A204.1 (cell line): ENCODE results near the gene PROM2.
"Not testable (repeated sequence)": the region's sequence is repeated elsewhere in the genome, so short reads cannot be mapped to it uniquely, and the experiment has no call there.

Source experiments
- FAIRE-seq: peaks from 2 replicates; lab custom pipeline; 2012; peaks lifted over from hg19 to GRCh38; lab: Jason Lieb, UNC

The PROM2 gene

DNA sequence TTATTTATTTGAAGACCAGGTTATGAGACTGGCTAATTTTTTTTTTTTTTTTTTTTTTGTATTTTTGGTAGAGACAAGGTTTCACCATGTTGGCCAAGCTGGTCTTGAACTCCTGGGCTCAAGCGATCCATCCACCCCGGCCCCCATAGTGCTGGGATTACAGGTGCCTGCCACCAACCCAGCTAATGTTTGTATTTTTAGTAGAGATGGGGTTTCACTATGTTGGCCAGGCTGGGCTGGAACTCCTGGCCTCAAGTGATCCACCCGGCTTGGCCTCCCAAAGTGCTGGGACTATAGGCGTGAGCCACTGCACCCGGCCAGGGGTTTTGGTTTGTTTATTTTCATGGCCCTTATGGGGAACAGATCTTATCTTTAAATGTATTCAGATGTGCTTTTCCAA is 4.5 kb upstream of the PROM2 start:
- not testable (repeated sequence) for FAIRE-seq

DNA sequence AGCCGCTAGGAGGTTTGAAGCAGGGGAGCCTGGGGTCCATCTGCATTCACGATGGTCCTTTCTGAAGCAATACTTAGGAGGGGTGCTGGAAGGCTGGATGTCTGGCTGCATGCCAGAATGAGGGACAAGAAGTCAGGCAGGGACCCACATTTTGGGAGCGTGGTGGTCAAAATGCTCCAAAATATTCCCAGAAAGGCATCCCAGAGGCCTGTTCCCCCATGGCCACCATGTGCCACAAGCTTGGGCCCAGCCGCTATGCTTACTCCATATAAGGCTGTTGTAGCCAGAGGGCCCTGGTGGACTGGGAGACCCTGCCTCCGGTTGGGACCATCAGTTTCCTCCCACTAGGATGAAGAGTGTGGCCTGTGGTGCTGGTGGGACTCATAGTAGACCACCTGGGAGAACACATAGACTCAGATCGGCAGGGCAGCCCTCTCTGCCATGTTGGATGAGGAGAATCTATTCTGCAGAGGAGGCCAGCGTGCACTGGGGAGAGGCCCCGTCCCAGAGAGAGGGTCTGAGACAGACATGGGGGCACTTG is 3.6 kb upstream of the PROM2 start:
- no peak for FAIRE-seq

GRCh38 chr2:95271381-95271971 is 2.8 kb upstream of the PROM2 start:
- no peak for FAIRE-seq

- no peak for FAIRE-seq
Measured at GRCh38 chr2:95272299-95272751, 1.9 kb upstream of the PROM2 start.

- FAIRE-seq, result no peak
Measured at GRCh38 chr2:95272781-95273180, 1.5 kb upstream of the PROM2 start.

DNA sequence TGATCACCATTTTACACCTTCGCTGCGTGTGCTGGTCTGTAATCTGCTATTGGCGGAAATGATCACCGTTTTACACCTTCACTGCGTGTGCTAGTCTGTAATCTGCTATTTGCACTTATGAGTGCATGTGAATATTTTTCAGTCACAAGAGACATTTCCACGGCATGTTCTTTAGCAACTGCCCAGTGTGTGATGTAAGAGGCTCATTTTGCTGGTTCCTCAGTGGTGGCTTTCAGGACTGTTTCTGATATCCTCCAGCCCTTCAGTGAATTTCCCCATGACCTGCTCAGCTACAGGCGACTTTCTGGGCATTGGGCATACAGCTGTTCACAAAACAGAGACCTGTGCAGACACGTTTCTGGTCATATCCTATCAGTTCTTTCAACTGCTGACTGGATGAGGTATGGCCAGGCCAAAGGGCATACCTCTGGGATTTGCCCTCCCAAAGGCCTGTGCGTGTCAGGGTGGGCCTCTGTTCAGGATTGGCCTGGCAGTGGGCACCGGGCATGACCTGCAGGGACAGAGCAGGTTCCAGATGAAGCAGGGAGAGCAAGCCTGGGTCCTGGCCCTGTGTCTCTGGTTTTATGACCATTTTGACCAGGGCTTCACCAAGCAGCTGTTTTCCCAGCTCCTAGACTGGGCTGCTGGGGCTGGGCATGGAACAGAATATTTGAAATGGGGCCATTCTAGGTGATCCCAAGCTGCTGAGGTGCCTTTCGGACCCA is 521 bp upstream of the PROM2 start:
- no peak for FAIRE-seq

DNA sequence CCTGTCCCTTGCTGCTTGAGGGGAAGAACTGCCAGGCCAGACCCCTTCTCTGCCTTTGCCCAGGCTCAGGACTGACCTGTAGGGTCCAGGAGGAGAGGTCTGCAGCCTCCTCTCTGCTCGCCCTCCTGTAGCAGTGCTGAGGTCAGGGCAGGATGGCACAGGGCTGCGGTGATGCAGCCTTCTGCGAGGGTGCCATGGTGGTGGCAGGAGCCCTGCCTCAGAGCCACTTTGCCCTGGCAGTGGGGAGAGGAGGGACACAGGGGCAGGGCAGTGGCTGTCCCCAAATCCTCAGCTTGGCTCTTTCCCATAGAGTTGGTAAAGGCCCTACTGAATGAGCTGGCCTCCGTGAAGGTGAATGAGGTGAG is 884 bp downstream of the PROM2 start:
- no peak for FAIRE-seq

GRCh38 chr2:95275601-95276243 is 1.5 kb downstream of the PROM2 start:
- no peak for FAIRE-seq

- no peak for FAIRE-seq
Measured at GRCh38 chr2:95276244-95276887, 2.1 kb downstream of the PROM2 start.

GRCh38 chr2:95276888-95277245 is 2.6 kb downstream of the PROM2 start:
- FAIRE-seq, result no peak

- no peak for FAIRE-seq
Measured at GRCh38 chr2:95277246-95277906, 3.1 kb downstream of the PROM2 start.

- no peak for FAIRE-seq
Measured at GRCh38 chr2:95278051-95278471, 3.8 kb downstream of the PROM2 start.

DNA sequence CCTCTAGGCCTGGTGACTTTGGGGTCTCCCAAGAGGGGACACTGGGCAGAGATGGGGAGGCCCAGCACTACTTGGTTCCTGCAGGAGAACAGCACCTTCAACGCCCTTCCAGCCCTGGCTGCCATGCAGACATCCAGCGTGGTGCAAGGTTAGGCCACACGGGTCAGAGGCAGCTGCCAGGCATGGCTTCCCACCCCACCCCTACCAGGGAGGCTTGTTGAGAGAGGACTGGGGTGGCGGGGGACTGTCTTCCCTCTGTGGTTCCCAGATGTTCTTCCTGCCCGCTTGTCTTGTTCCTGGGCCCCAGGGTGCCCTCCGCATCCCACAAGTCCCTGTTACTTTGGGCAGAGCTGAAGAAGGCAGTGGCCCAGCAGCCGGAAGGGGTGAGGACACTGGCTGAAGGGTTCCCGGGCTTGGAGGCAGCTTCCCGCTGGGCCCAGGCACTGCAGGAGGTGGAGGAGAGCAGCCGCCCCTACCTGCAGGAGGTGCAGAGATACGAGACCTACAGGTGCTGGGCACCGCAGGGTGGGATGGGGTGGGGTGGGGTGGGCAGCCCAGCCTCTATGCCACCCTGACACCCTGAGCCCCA is 4.5 kb downstream of the PROM2 start:
- no peak for FAIRE-seq

- FAIRE-seq, result no peak
Measured at GRCh38 chr2:95279435-95280035, 5.3 kb downstream of the PROM2 start.

DNA sequence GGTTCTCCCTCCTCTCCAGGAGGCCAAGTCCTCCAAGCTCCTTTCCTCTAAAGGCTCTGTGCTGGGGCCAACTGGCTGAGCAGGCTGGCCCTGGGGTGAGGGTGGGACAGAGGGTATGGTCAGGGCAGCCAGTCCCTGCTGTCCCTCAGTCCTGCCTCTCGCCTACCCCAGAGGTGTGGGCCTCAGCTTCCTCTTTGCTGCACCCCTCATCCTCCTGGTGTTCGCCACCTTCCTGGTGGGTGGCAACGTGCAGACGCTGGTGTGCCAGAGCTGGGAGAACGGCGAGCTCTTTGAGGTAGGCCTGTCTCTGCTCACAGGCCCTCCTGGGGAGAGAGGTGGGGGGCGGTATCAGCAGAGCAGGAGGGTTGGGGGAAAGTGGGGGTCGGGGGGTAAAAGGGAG is 6.8 kb downstream of the PROM2 start:
- FAIRE-seq, result no peak

- no peak for FAIRE-seq
Measured at GRCh38 chr2:95281786-95282185, 7.5 kb downstream of the PROM2 start.

DNA sequence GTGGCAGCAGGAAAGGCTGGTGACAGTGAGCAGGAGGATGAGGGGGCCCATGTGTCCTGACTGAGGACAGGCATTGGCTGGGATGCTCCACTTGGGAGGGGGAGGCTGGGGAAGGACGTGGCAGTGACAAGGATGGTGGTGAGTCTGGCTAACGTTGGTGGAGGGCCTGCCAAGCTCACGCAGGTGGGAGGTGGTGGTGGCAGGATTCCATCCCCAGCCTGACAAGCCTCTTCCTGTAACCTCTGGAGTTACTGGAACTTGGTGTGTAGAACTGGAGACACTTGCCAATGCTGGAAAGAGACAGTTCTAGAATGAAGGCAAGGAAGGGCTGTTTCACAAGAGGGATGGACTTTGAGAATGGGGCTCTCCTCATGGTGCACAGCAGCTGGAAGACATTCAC is 8.2 kb downstream of the PROM2 start:
- FAIRE-seq, result no peak

DNA sequence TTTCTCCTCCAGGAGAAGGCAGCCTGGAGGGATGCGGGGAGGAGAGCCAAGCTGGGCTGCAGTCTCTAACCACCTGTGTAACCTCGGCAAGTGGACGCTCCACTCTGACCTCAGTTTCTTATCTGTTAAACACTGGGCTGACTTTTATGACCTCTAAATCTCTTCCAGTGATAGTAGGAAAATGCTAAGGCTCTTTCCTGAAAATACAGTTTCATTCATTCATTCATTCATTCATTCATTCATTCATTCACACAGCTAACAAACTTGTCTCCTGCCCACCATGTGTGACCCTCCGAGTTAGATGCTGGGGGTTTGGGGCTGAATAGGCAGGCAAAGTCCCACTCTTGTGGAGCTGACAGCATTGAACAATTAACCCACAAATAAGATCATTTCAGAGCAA is 9.3 kb downstream of the PROM2 start:
- no peak for FAIRE-seq

DNA sequence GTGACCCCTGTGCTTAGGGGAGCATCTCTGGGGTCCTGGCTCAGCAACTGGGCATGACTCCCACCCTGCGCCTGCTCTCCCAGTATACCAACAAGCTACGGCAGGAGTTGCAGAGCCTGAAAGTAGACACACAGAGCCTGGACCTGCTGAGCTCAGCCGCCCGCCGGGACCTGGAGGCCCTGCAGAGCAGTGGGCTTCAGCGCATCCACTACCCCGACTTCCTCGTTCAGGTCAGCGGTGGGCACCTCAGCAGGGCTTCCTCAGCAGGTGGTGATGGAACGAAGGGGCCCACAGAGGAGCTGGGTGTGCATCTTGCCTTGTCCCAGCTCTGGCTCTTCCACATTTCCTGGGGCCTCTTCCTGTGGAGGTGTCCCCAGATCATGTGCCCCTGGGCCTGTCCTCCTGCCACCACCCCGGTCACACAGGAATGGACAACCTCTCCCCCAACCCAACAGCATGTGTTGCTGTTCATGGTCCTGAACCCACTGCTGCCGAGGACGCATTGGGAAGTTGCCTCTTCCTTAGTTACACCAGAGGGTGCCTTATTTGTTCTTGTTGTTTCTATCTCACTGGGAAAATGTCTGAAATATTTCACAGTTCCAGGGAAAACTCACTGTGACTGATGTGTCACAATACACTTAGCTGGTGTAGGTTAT is 10.8 kb downstream of the PROM2 start:
- FAIRE-seq, result no peak

DNA sequence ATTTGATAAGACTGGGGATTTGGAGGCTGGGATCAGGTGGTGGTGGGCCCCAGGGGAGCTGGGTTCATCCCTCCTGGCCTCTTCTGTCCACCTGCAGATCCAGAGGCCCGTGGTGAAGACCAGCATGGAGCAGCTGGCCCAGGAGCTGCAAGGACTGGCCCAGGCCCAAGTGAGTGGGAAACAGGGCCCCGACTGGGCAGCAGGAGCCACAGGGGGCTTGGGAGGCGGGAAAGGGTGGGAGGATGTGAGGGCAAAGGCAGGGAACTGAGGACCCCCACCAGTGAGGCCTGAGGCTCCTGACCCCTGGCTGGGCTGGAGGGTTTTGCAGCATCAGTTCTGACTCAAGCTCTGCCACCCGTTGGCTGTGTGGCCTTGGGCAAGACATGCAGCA is 11.3 kb downstream of the PROM2 start:
- no peak for FAIRE-seq

DNA sequence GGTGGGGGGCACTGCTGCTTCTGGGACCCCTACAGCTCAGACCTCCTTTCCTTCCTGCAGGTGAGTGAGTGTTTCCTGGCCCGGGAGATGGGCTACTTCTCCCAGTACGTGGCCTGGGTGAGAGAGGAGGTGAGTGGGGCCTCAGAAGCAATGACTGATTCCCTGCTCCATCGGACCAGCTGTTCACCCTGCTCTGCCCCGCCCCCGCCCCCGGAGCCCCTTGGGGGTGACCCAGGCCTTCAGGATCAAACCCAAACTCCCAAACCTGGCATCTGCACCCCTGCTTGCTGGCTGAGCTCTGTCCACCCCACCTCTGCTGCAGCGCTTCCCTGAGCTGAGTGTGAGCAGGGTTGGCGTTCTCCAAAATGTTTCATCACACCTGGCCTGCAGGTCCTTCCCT is 13.1 kb downstream of the PROM2 start:
- FAIRE-seq, result no peak
